Fibroblast of gingiva (primary cell): ENCODE measurements around the gene FEZ2.

Experiments
- DNase-seq: peaks from one replicate; pipeline ENCODE4 v3.0.0-alpha.2; 2011; ENCODE audit warnings: low read depth

FEZ2 gene

GRCh38 chr2:36587101-36587500 lies 10.9 kb downstream of the FEZ2 start:
- DNase-seq = peak; percentile 87

GRCh38 chr2:36586672-36587071 lies 11.3 kb downstream of the FEZ2 start:
- DNase-seq = no peak

- no peak for DNase-seq
Observed at GRCh38 chr2:36584148-36584794, 13.7 kb downstream of the FEZ2 start.

GRCh38 chr2:36582951-36583350 lies 15.0 kb downstream of the FEZ2 start:
- DNase-seq = no peak

GRCh38 chr2:36582538-36582937 lies 15.4 kb downstream of the FEZ2 start:
- DNase-seq = no peak

GRCh38 chr2:36579297-36579664 lies 18.7 kb downstream of the FEZ2 start:
- DNase-seq = no peak

GRCh38 chr2:36578343-36579296 lies 19.3 kb downstream of the FEZ2 start:
- no peak for DNase-seq

- no peak for DNase-seq
Observed at GRCh38 chr2:36577884-36578283, 20.1 kb downstream of the FEZ2 start.

- DNase-seq = no peak
Observed at GRCh38 chr2:36574560-36574959, 23.4 kb downstream of the FEZ2 start.

GRCh38 chr2:36573165-36573564 lies 24.8 kb downstream of the FEZ2 start:
- no peak for DNase-seq

- DNase-seq = no peak
Observed at GRCh38 chr2:36572719-36573059, 25.3 kb downstream of the FEZ2 start.

GRCh38 chr2:36572054-36572718 lies 25.8 kb downstream of the FEZ2 start:
- no peak for DNase-seq

- peak; percentile 36 for DNase-seq
Observed at GRCh38 chr2:36570416-36570815, 27.6 kb downstream of the FEZ2 start.

GRCh38 chr2:36569267-36569856 lies 28.6 kb downstream of the FEZ2 start:
- DNase-seq = no peak

GRCh38 chr2:36568516-36569246 lies 29.3 kb downstream of the FEZ2 start:
- peak; percentile 65 for DNase-seq

- DNase-seq = no peak
Observed at GRCh38 chr2:36567711-36568408, 30.1 kb downstream of the FEZ2 start.

GRCh38 chr2:36566887-36567286 lies 31.1 kb downstream of the FEZ2 start:
- no peak for DNase-seq

- no peak for DNase-seq
Observed at GRCh38 chr2:36565712-36566111, 32.3 kb downstream of the FEZ2 start.

GRCh38 chr2:36564377-36564930 lies 33.5 kb downstream of the FEZ2 start:
- no peak for DNase-seq

GRCh38 chr2:36562973-36563532 lies 34.9 kb downstream of the FEZ2 start:
- DNase-seq = peak; percentile 80

GRCh38 chr2:36562240-36562639 lies 35.7 kb downstream of the FEZ2 start:
- DNase-seq = peak; percentile 26
